HS-5 (cell line): ENCODE data around the gene COL25A1.
"Not testable (repeated sequence)": the region's sequence is repeated elsewhere in the genome, so short reads cannot be mapped to it uniquely, and the experiment has no call there.

ENCODE experiments used
- DNase-seq: peaks from one replicate; pipeline ENCODE4 v3.0.0-alpha.2; 2012; ENCODE audit warnings: low read depth

The COL25A1 gene

DNA sequence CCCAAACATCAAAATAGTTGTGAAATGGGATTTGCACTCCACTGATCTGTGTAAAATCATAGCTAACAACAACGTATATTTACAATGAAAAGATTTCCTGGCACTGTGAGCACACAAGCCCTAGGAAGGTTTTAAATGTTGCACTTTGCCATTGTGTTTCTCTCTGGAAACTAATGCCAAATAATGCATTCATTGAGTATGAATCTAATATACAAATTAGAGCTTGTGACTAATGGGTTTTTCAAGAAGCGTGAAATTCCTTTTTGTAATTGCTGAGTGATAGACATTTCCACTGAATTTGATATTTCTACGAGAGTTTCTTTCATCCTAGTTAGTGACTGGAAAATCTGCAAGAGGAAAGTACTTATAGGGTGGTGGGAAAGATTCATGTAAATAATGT, 135.9 kb downstream of the COL25A1 start:
- no peak for DNase-seq

GRCh38 chr4:109166126-109166525, 136.3 kb downstream of the COL25A1 start:
- no peak for DNase-seq

- no peak for DNase-seq
These were observed 138.4 kb downstream of the COL25A1 start for GRCh38 chr4:109164011-109164410.

DNA sequence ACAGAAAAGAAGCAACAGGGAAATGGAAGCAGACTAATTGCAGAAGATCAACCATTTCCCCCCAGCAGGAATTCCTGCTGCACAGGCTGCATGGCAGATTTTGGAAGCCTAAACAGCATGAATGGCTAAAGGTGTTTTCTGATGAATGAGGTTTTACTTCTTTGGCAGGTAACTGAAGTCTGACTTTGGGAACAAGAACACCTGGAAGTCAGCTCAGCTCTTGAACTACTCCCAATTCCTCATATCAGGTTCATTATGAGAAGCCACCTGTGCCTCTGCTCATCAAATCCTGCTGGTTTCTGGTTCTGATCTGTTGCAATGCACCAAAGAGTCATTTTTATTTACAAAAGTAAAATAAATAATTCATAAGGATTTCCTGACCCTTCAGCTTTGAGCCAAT, 139.0 kb downstream of the COL25A1 start:
- no peak for DNase-seq

DNA sequence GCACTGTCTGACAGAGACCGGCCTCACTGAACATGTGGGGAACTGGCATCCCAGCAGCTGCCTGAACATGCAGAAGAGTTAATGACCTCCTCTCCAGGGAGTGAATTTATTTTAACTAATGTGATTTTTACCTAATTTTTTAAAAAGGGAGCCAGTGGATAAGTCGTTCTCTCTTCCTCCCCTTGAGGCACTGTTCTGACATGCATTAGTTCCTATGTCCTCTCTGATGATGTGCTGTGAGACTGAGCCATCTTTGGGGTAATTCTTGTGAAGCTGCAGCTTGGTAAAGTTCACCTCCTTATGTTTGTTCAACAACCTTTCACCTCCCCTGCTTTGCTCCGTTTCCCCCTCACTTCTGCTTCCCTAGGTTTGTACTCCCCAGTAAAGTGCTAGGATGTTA, 139.7 kb downstream of the COL25A1 start:
- no peak for DNase-seq

- no peak for DNase-seq
These were observed 142.0 kb downstream of the COL25A1 start for GRCh38 chr4:109160494-109160893.

GRCh38 chr4:109157696-109158095, 144.8 kb downstream of the COL25A1 start:
- DNase-seq, result no peak

DNA sequence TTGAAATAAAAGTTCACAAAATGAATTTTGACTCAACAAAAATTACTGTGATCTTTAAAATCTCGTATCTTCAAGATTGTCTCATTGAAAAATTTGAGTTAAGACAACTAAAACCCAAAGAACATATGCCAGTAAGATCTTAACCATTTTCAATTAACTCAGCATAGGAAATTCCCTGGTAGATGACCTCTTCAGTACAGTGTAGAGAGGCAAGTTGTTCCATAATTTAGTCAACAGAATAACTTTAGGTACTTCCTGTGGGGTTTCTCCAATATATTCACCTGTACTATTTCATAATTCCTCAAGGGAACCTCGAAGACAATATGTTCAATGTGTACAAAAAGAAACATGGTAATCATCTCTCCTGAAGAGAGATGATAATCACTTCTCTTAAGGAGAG, 145.3 kb downstream of the COL25A1 start:
- no peak for DNase-seq

DNA sequence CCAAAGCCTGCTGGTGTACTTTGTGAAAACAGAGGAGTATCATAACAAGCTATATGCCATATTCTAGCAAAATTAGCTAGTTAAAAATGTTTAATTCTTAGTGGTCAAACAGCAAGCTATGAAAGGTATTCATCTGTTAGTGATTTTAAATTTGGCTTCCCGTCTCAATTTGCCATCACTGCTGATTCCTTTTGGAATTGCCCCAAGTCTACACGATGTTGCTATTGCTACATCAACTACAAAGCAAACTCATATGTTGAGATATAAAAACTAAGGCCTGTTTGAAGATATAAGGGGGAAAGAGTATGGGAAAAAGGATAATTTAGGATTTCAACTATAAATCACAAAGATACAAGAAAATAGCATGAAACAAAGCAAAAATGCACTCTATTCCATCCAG, 146.1 kb downstream of the COL25A1 start:
- no peak for DNase-seq

- DNase-seq, result no peak
These were observed 146.7 kb downstream of the COL25A1 start for GRCh38 chr4:109155682-109156283.

DNA sequence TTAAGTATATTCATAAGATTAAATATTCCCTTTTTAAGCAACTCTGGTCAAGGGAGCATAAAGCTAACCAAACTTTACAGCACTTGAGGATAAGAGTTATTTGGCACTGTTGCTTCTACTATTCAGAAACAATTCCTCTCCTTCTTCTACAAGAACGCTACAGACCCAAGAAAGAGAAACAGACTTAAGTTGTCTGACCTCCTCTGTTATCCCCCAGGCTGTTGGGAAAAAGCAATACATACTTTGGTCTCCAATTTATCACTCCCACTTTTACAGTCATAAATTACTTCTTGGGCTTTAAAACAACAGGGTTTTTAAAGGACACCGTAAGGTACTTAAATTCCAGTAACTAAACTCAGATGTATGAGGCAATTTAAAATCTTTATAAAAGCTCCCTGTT, 147.4 kb downstream of the COL25A1 start:
- no peak for DNase-seq

- DNase-seq, result no peak
These were observed 148.0 kb downstream of the COL25A1 start for GRCh38 chr4:109154424-109154823.

- no peak for DNase-seq
These were observed 152.6 kb downstream of the COL25A1 start for GRCh38 chr4:109149836-109150235.

DNA sequence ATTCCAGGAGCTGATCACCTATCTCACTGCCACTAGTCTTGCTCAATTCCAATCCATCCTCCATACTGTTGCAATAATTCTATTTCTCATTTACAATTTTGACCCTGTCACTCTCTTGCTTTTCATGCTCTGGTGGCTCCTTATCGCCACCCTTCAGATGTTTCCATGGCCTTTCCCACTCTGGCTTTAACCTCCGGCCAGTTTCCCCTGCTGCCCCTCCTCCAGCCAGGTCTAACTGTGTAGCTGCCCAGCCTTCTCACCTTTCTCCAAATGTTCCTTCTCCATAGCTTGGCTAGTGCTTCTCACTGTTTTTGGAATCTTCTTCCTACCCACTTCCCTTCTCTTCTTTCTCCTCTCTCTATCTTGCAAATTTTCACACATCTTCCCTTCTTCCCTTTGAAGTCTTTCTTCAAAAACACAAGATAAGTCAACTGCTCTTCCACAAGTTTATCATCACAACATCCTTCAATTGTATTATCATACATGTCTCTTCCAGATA, 153.8 kb downstream of the COL25A1 start:
- DNase-seq, result no peak

- no peak for DNase-seq
These were observed 155.3 kb downstream of the COL25A1 start for GRCh38 chr4:109147135-109147534.

GRCh38 chr4:109146499-109146898, 156.0 kb downstream of the COL25A1 start:
- DNase-seq, result no peak

DNA sequence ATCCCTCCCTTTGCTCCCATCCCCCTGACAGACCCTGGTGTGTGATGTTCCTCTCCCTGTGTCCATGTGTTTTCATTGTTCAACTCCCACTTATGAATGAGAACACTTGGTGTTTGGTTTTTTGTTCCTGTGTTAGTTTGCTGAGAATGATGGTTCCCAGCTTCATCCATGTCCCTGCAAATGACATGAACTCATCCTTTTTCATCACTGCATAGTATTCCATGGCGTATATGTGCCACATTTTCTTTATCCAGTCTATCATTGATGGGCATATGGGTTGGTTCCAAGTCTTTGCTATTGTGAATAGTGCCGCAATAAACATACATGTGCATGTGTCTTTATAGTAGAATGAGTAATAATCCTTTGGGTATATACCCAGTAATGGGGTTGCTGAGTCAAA, 164.3 kb downstream of the COL25A1 start:
- DNase-seq, result not testable (repeated sequence)

DNA sequence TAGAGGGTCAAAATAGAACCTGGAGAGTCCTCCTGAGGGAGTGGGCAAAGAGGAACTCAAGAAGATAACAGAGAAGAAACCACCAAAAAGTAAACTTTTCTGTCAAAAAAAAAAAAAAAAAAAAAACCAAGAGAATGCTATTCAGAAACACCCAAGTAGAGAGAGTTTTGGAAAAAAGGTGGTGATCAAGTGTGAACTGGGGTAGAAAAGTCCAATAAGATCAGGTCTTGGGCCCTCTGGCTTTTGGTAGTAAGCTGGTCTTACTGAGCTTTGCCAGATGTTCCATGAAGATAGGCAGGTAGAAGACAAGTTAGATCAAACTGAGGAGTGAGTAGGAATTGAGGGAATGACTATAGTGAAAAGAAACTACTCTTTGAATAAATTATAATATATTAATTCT, 167.5 kb downstream of the COL25A1 start:
- no peak for DNase-seq

GRCh38 chr4:109134268-109134667, 168.2 kb downstream of the COL25A1 start:
- DNase-seq, result no peak

DNA sequence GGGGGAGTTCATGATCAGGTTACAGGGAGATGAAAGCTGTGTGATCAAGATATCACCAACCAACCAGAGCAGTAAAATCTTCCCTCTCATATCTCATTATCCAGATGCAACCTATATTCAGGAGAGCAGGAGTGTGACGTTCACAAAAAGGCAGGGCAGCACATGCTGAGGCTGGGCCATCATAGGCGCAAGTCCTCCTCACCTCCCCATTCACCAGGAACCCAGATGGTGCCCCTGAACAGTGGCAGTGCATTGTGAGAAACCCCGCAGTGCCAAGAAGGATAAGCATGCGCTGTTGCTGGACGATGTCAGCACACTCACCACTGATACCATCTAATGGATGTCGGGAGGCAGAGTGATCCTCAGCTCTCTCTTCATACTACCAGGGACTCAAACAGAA, 170.9 kb downstream of the COL25A1 start:
- no peak for DNase-seq

- no peak for DNase-seq
These were observed 173.9 kb downstream of the COL25A1 start for GRCh38 chr4:109128589-109128988.

DNA sequence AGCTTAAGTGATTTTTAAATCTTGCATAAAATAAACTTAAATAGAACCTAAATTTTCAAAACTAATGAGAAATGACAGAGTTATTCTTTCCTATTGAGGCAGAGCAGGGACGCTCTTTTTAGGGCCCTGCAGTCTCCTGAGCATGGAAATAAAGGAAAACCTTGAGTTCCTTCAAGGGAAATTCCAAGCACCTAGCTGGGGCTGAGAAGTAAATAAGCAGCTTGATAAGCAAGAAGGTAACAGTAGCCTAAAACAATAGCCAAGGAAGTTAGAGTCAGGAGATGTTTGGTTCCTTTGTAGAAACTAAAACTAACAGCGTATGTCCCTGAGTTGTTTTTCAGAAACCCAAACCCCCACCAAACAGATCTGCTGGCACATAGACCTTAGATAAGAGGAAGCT, 174.6 kb downstream of the COL25A1 start:
- no peak for DNase-seq

DNA sequence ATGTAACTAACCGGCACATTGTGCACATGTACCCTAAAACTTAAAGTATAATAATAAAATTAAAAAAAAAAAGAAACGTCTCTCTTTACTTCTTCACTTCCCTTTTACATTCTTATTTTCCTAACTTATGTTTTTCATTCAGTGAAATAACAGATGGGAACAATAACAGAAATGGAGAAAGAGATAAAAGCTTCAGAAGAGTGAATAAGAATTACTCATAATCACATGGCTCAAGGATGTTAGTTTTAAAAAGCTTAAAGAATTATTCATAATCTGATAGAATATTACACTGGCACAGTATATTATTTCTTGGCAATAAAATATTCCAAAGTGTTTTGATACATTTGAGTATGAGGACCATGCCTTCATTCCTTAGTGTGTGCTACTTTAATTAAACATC, 175.6 kb downstream of the COL25A1 start:
- no peak for DNase-seq

GRCh38 chr4:109125084-109125483, 177.4 kb downstream of the COL25A1 start:
- DNase-seq, result no peak

DNA sequence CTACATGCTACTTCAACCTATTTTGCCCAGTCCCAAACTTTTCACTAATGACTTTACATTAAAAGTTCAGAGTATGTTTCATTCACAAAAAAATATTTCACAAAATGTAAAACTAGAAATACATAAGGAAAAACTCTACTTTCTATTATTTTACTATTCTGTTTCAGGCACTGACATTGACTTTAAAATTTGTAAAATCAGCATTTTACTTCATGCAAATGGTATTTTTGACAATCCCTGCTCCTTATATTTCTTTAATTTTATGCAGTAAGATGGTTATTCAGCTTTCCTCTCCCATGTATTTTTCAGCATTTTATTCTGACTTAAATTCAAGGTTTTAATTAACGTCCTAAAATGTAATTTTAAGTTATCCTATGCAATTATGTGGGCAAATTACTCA, 178.5 kb downstream of the COL25A1 start:
- no peak for DNase-seq
